COLO668 (cell line): ENCODE results near the gene NSFL1C.

Experiments used
- DNase-seq: peaks from one replicate; lab custom pipeline; 2025; ENCODE audit not compliant: unreplicated experiment; lab: John Stamatoyannopoulos, UW

Gene NSFL1C

DNA sequence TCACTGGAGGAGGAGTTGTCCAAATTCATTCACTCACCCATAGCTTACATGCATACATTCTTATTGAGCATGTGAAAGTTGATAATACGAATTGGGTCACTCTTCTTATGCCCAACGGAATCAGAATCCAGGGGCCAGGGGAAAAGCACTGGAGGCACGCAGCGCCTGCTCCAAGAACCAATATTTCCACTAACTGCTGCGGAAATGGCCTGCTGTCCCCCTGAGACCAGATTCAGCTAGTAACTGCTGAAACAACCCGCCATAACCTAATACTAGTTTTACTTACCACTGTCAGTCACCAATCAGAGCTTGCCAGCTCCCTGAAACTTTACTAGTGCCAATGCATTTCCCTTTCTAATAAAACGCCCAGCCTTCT lies 73.2 kb downstream of the NSFL1C start:
- no peak for DNase-seq

GRCh38 chr20:1392693-1393506 lies 73.7 kb downstream of the NSFL1C start, which contains the start of gene FKBP1A:
Gene FKBP1A, minus strand, starts transcription at chr20:1393054. Its CDS starts 56 bp downstream, at chr20:1392998.
- DNase-seq = peak; percentile 98

DNA sequence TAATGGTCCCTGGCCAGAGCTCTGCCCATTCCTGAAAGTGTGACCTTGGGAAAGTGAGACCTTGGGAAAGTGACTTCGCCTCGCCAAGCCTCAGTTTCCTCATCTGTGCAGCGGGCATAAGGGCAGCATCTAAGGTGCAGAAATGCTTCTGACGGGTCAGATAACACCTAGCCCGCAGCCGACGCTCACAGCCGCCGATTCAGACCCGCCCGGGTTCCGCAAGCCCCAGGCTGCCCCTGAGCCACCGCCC lies 74.3 kb downstream of the NSFL1C start:
- no peak for DNase-seq
